ENCODE results near the gene HCFC1R1.

The HCFC1R1 gene

DNA sequence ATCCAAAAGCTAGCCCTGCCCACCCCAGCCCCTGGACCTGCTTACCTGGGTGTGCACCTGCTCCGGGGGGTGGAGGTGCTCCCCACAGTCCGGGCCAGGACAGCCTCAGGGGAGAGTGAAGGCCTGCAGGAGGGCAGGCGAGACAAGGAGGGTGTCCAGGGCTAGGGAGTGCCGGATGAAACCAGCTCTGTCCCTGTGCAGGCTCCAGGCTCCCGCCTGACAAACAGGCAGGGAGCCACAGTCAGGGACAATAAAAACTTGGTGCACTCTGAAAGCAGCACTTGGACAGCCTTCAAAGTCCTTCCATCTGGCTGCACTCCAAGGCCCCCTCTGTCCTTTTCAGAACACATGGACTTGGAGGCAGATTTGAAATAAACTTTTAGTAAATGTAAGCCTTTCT lies 50.6 kb downstream of the HCFC1R1 start:
- no peak for FAIRE-seq
